MCF 10A (cell line): ENCODE data around the gene ZFAND3. TPM values are rescaled to one million over a fixed set of nuclear protein-coding genes. Genes with fewer than 3 reads are reported as not detected.

Experiments
- BruUV-seq: library from RNA; stranded (reverse); fragments of 400-500 nt; replicated peaks from 2 replicates; lab custom pipeline; 2021; lab: Mats Ljungman, UMichigan
- CTCF ChIA-PET: fragments of 300-600 bp; sonication (Branson Sonifier 250); formaldehyde crosslinking; extraction: SDS; loops from one replicate; lab custom pipeline; 2021; ENCODE audit warnings: antibody characterized with exemption, inconsistent platforms; lab: Yijun Ruan, JAX
- POLR2A ChIA-PET: fragments of 300-600, 350-650 bp; sonication (Branson Sonifier 250); formaldehyde crosslinking; extraction: SDS; loops from one replicate; lab custom pipeline; 2020; ENCODE audit warnings: antibody characterized with exemption, inconsistent platforms; lab: Yijun Ruan, JAX
- DNase-seq: peaks from one replicate; pipeline ENCODE4 v3.0.0-alpha.2; 2018; ENCODE audit not compliant: unreplicated experiment
- H3K27ac Mint-ChIP-seq: one replicate; pipeline ENCODE4 v1.8.0; 2022; ENCODE audit warnings: mild to moderate bottlenecking, low read depth, mixed read lengths; ENCODE audit not compliant: unreplicated experiment
- H3K27me3 Mint-ChIP-seq: one replicate; pipeline ENCODE4 v1.8.0; 2022; ENCODE audit warnings: mixed read lengths; ENCODE audit not compliant: insufficient read depth, unreplicated experiment
- H3K36me3 Mint-ChIP-seq: one replicate; pipeline ENCODE4 v1.8.0; 2022; ENCODE audit warnings: mild to moderate bottlenecking, moderate library complexity, mixed read lengths; ENCODE audit not compliant: insufficient read depth, unreplicated experiment
- H3K4me1 Mint-ChIP-seq: one replicate; pipeline ENCODE4 v1.8.0; 2022; ENCODE audit warnings: mixed read lengths; ENCODE audit not compliant: insufficient read depth, unreplicated experiment
- H3K4me3 Mint-ChIP-seq: one replicate; pipeline ENCODE4 v1.8.0; 2022; ENCODE audit warnings: mild to moderate bottlenecking, moderate library complexity, mixed read lengths; ENCODE audit not compliant: unreplicated experiment
- H3K9me3 Mint-ChIP-seq: one replicate; pipeline ENCODE4 v1.8.0; 2022; ENCODE audit warnings: mixed read lengths; ENCODE audit not compliant: unreplicated experiment
- intact Hi-C: fragments of 100-400 bp; cut with micrococcal nuclease; formaldehyde crosslinking; loops from 2 replicates; pipeline ENCODE4 v1.14.1; 2022
- total RNA-seq: library from RNA; stranded (reverse); gene quantifications from 2 replicates; pipeline ENCODE4 v1.2.3, GENCODE V29; 2022
- TF ChIP-seq, protein P1 (sequence below): fragments of 200-600 bp; IDR thresholded peaks from one replicate; pipeline ENCODE4 v1.8.0; 2022; ENCODE audit warnings: antibody characterized with exemption, mild to moderate bottlenecking; ENCODE audit not compliant: unreplicated experiment

ZFAND3 gene
- total RNA-seq, 1 experiment from 2014 or later = 100 TPM

- CTCF ChIA-PET = no interaction called here
- BruUV-seq = no TSS peak
- H3K9me3 Mint-ChIP-seq = no peaks in the 10 kb centered on the region
Observed at GRCh38 chr6:38168126-38168525, 348.6 kb downstream of the ZFAND3 start.

DNA sequence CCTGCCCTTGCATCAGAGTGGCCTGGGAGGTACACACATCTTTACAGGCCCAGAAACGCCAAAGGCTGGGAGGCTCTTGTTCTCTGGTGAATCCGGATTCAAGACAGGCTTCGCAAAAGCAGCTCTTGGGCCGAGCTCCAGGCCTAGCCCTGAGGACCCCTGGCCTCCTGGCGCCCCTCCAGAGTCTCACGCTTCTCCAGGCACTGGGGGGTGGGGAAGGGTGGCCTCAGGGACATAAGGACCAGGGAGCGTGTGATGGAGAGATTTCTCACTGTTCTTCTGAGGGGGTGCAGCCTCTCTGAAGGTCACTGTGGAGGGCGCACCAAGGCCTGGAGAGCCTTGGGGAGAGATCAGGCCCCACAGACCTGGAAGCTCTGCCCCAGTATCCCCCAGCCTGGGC is 349.2 kb downstream of the ZFAND3 start:
- no peak overlapping the region for H3K27ac Mint-ChIP-seq
- intact Hi-C loops = no loop called here
- BruUV-seq = no TSS peak
- H3K9me3 Mint-ChIP-seq = no peaks in the 10 kb centered on the region
- TF ChIP-seq, protein P1, sequence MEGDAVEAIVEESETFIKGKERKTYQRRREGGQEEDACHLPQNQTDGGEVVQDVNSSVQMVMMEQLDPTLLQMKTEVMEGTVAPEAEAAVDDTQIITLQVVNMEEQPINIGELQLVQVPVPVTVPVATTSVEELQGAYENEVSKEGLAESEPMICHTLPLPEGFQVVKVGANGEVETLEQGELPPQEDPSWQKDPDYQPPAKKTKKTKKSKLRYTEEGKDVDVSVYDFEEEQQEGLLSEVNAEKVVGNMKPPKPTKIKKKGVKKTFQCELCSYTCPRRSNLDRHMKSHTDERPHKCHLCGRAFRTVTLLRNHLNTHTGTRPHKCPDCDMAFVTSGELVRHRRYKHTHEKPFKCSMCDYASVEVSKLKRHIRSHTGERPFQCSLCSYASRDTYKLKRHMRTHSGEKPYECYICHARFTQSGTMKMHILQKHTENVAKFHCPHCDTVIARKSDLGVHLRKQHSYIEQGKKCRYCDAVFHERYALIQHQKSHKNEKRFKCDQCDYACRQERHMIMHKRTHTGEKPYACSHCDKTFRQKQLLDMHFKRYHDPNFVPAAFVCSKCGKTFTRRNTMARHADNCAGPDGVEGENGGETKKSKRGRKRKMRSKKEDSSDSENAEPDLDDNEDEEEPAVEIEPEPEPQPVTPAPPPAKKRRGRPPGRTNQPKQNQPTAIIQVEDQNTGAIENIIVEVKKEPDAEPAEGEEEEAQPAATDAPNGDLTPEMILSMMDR = no peak
- H3K4me1 Mint-ChIP-seq = no peaks in the 10 kb centered on the region
- no peak for DNase-seq
- CTCF ChIA-PET = interaction anchor here (0.6 kb wide), 1 partner anchor 278 kb away, joined by 3 read pairs; no protein-coding TSS in a partner anchor
- H3K27me3 Mint-ChIP-seq = no peaks in the 10 kb centered on the region
- POLR2A ChIA-PET = no interaction called here
- H3K36me3 Mint-ChIP-seq = peaks cover 7% of the 10 kb centered on the region
- H3K4me3 Mint-ChIP-seq = no peak overlapping the region

More at GRCh38 chr6:38168126-38168525, 348.6 kb downstream of the ZFAND3 start:
- Mint-ChIP-seq H3K4me1 (no peaks in the 10 kb centered on the region), H3K27ac (no peak overlapping the region), H3K36me3 (peaks cover 6% of the 10 kb centered on the region), H3K27me3 (no peaks in the 10 kb centered on the region), H3K4me3 (no peak overlapping the region)
- TF ChIP-seq, protein P1 = no peak
- DNase-seq = no peak
- POLR2A ChIA-PET = no interaction called here
- intact Hi-C loops = no loop called here

- POLR2A ChIA-PET = no interaction called here
- BruUV-seq = no TSS peak
- no peak for DNase-seq
- Mint-ChIP-seq H3K27ac (no peak overlapping the region), H3K9me3 (no peaks in the 10 kb centered on the region), H3K27me3 (no peaks in the 10 kb centered on the region), H3K4me3 (no peak overlapping the region), H3K36me3 (peaks cover 13% of the 10 kb centered on the region), H3K4me1 (no peaks in the 10 kb centered on the region)
- CTCF ChIA-PET = interaction anchor here (0.6 kb wide), 1 partner anchor 277 kb away, joined by 3 read pairs; no protein-coding TSS in a partner anchor
- intact Hi-C loops = no loop called here
- TF ChIP-seq, protein P1 = no peak
Observed at GRCh38 chr6:38169221-38169976, 349.9 kb downstream of the ZFAND3 start.

GRCh38 chr6:38169977-38170526 is 350.5 kb downstream of the ZFAND3 start:
- H3K27ac Mint-ChIP-seq = no peak overlapping the region
- H3K27me3 Mint-ChIP-seq = no peaks in the 10 kb centered on the region
- intact Hi-C loops = no loop called here
- BruUV-seq = no TSS peak
- no peaks in the 10 kb centered on the region for H3K9me3 Mint-ChIP-seq
- ChIA-PET POLR2A (interaction anchor here (0.6 kb wide), 1 partner anchor 742 kb away, joined by 3 read pairs; no protein-coding TSS in a partner anchor), CTCF (no interaction called here)
- no peak overlapping the region for H3K4me3 Mint-ChIP-seq
- peaks cover 17% of the 10 kb centered on the region for H3K36me3 Mint-ChIP-seq
- no peak for DNase-seq
- TF ChIP-seq, protein P1 = no peak
- no peaks in the 10 kb centered on the region for H3K4me1 Mint-ChIP-seq
